NOMO-1 treated with DMSO at 0.1 percent for 48 hours (cell line): Measurements from ENCODE around the gene EEIG1.

ENCODE experiments used
- DNase-seq: peaks from one replicate; lab custom pipeline; 2025; ENCODE audit not compliant: unreplicated experiment; lab: John Stamatoyannopoulos, UW

The EEIG1 gene

DNA sequence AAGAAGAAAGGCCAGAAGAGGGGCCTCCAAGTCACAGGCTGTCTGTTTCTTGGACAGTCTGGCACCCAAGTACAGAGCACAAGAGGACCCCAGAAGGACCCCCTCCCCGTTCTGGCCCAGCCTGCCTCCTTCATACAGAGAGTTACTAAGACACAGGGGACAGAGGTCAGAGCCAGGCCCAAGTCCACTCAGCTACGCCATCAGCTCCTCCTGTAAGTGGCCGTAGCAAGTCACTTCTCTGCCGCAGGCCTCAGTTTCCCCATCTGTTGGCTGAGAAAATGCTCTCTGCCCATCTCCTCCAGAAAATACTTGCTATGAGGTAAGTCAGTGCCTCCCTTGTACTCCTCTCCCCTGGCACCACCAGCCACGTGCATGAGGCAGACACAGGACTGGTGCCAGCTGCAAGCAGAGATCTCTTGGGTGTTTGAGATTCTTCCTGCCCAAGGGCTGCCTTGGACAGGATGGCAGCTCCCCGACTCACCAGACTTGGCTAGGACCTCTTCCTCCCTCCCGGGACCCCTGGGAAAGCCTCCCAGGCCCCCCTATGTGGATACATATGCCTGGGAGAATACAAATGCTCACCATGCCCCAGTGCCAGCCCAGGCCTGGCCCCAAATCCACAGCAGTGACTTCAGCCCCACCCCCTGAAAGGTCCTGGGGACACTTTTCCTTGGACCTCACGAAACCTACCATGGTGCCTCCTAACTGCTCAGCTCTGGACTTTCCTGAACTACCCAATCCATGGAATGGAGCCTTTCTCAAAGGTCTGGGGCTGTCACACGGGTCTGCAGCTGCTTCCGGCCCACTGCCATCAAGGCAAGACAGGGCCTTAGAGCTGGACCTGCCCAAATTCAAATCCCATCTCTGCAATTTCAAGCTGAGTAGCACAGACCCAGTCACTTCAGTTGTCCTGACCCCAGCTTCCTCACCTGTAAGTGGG, 5.1 kb downstream of the EEIG1 start:
- DNase-seq: no peak

GRCh38 chr9:127974769-127975261, 6.0 kb downstream of the EEIG1 start:
- DNase-seq: no peak

GRCh38 chr9:127974001-127974768, 6.6 kb downstream of the EEIG1 start:
- DNase-seq: no peak

DNA sequence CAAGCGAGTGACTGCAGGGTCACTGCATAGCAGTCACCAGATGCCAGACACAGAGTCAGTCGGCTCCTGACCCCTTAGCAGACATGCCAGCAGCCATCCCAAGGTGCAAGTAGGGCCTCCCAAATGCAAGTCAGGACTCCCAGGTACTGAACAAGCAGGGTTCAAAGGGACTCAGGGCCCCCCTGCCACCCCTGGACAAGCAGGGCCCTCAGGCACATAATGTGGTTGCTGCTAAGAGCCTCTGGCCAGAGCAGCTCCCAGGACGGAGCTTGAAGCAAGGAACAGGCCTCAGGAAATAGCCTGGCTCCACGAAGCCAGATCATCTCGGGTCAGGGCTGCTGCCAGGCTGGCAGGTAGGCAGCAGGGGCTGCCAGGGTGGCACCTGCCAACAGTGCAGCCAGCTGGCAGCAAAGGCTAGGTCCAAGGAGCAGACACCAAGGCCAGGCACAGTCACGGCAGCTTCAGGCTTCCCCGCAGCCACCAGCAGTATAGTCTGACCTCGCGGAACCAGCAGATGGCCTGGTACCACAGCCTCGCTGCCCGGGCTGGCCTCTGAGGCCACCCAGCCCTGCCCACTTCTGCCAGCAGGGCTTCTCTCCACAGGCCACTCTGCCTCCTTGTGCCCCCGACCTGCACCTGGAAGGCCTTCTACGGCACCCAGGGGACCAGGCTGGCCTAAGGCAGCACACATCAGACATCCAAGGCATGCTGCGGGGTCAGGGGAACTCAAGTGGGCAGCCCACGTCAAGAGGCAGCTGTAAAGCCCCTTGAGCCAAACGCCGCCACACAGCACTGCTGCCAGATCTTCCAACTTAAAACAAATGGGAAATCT, 7.4 kb downstream of the EEIG1 start:
- DNase-seq: no peak

DNA sequence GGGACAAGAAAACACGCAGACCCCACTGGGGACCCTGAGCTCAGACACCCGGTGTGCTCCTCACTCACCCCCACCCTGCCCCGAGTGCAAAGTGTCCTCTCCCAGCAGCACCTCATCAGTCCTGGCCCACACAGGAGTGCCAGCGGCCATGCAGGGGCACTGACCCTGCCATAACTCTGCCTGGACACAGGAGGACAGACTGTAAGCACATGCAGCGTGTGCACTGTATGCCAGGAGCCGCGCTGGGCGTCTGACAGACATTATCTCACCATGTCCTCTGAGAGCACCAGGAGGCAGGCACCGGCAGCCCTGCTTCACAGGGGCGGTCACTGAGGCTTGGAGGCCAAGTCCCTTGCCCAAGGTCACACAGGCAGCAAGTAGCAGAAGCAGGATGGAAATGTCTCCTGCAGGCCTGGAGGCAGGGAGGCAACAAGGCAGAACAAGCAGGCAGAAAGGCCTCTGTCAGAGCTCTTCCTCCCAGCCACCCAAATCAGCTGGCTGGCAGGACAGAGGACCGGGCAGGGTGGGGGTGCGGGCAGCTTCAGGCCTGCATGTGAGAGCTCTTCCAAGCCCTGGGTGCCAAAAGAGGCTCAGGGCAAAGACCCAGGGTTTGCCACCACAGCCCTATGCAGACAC, 8.4 kb downstream of the EEIG1 start:
- no peak for DNase-seq

- no peak for DNase-seq
These were observed 9.2 kb downstream of the EEIG1 start for GRCh38 chr9:127971357-127972235.

DNA sequence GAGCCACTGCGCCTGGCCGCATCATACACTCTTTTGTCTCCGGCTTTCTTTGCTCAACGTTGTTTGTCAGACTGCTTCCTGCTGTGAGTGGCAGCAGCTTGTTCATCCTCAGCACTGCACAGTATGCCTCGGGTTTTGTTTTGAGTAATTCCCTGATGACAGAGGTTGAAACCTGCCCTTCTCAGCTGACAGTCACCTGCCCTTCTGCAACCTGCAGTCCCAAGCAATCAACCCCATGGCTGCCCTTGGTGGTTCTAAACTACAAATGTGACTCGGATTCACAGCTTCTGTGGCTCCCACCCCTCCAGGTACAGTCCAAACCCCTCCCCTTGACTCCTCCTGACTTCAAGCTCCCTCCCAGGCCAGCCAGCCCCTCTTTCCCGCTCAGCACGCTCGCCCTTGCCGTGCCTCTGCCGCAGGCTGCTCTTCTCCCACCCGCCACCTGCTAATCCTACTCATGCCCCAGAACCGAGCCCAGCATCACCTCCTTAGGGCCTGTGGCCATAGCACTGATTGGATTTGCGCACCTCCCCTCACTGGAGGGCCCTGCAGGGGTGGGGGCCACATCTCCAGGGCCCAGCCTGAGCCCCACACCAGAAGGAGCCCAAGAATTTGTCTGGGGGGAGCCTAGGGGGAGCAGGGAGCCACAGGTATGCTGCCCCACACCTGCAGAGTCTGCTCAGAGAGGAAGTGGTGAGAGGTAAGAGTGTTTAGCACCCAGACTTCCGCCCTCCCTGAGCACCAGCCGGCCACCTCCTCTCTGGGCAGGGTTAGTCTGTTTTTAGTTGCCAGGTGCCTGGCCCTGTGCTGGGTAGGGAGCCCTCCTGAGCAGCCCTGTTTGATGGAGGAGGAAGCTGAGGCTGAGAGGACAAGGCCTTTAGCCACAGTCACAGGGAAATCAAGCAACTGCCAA, 10.1 kb downstream of the EEIG1 start:
- no peak for DNase-seq

- DNase-seq: no peak
These were observed 11.9 kb downstream of the EEIG1 start for GRCh38 chr9:127968700-127969383.

- DNase-seq: no peak
These were observed 12.7 kb downstream of the EEIG1 start for GRCh38 chr9:127968042-127968441.

- no peak for DNase-seq
These were observed 13.5 kb downstream of the EEIG1 start for GRCh38 chr9:127967151-127967809.

DNA sequence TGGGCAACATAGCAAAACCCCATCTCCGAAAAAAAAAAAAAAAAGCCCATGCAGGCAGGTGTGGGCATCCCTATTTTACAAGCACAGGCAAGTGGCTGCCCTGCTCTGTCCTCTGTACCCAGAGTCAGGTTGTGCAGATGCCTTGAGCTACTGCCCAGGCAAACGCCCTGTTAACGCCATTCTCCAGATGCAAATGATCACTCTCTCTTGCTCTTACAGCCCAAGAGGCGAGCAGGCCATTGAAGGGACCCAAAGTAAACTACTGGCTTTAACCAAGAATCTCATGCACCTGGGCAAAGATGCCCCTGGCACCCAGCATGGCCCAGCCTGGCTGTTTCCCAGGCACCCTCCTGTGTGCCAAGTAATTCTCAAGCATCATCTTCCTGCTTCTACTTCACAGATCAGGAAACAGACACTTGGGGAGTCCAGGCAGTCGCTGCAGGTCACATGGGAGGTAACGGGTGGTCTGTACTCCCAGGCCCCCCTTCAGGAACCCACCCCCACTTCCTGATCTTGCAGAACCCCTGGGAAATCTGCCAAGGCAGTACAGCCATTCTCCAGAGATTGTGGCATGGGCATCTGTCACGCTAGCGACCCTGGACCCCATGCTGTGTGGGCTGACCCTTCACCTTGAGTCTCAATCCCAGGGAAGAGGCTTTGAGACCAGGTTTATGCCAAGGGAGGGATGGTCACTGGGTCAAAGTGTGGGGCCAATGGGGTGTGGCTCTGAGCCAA, 14.2 kb downstream of the EEIG1 start:
- no peak for DNase-seq

- no peak for DNase-seq
These were observed 14.8 kb downstream of the EEIG1 start for GRCh38 chr9:127965953-127966352.

GRCh38 chr9:127963359-127964064, 17.3 kb downstream of the EEIG1 start:
- no peak for DNase-seq

- no peak for DNase-seq
These were observed 17.8 kb downstream of the EEIG1 start for GRCh38 chr9:127963041-127963358.

- no peak for DNase-seq
These were observed 18.5 kb downstream of the EEIG1 start for GRCh38 chr9:127962278-127962677.

GRCh38 chr9:127961613-127962155, 19.1 kb downstream of the EEIG1 start:
- no peak for DNase-seq
